Loucy (cell line): ENCODE measurements around the gene ITSN1.

Experiments
- CTCF ChIP-seq: fragments of 200-600 bp; sonication (generic); conservative IDR thresholded peaks from 2 replicates; pipeline ENCODE4 v1.5.1; 2014; ENCODE audit warnings: mild to moderate bottlenecking, antibody characterized with exemption, low read length
- EZH2phosphoT487 ChIP-seq: fragments of 200-600 bp; IDR thresholded peaks from 2 replicates; pipeline ENCODE4 v1.6.1; 2018; ENCODE audit warnings: antibody characterized with exemption, mild to moderate bottlenecking, moderate library complexity, borderline replicate concordance

- TF ChIP-seq CTCF, result no peak
- no peak for TF ChIP-seq EZH2phosphoT487
Measured at GRCh38 chr21:33684068-33684467, 41.8 kb downstream of the ITSN1 start.
